Measurements from ENCODE around the gene NISCH.

DNA sequence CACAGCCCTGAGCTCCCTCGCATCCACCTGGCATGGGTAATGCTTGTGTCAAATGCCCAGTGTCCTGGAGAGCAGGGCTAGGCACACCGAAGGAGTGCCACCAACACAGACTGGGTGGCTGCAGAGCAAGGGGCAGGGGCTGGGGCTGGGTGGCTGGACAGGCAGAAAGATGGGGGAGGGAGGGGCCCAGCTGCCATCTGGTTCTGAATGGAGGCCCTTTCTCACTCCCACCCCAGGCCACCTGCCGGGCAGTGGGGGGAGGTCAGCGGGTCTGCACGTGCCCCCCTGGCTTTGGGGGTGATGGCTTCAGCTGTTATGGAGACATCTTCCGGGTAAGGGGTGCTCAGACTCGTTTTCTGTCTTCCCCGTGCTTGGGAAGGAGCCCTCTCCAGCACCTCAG lies 56.7 kb downstream of the NISCH start:
- TF ChIP-seq, protein P1, sequence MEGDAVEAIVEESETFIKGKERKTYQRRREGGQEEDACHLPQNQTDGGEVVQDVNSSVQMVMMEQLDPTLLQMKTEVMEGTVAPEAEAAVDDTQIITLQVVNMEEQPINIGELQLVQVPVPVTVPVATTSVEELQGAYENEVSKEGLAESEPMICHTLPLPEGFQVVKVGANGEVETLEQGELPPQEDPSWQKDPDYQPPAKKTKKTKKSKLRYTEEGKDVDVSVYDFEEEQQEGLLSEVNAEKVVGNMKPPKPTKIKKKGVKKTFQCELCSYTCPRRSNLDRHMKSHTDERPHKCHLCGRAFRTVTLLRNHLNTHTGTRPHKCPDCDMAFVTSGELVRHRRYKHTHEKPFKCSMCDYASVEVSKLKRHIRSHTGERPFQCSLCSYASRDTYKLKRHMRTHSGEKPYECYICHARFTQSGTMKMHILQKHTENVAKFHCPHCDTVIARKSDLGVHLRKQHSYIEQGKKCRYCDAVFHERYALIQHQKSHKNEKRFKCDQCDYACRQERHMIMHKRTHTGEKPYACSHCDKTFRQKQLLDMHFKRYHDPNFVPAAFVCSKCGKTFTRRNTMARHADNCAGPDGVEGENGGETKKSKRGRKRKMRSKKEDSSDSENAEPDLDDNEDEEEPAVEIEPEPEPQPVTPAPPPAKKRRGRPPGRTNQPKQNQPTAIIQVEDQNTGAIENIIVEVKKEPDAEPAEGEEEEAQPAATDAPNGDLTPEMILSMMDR (conservative IDR thresholded peaks at IDR 0.05 in 1 of 2, IDR thresholded peaks at IDR 0.05 in 1 of 2; ENCODE audit: low read depth in 1 of 2, low read length in 2 of 2), result no peak
- no peak for TF ChIP-seq EZH2 (IDR thresholded peaks at IDR 0.05; ENCODE audit: low read length, missing control alignments)
